GM21367 (cell line): ENCODE data around the gene TAF11L2.
"Not testable (repeated sequence)": the region's sequence is repeated elsewhere in the genome, so short reads cannot be mapped to it uniquely, and the experiment has no call there.

Experiments
- ATAC-seq: cut with Tn5 transposase; IDR thresholded peaks from one replicate; pipeline ENCODE4 v1.9.1; 2021; ENCODE audit not compliant: unreplicated experiment

Gene TAF11L2

DNA sequence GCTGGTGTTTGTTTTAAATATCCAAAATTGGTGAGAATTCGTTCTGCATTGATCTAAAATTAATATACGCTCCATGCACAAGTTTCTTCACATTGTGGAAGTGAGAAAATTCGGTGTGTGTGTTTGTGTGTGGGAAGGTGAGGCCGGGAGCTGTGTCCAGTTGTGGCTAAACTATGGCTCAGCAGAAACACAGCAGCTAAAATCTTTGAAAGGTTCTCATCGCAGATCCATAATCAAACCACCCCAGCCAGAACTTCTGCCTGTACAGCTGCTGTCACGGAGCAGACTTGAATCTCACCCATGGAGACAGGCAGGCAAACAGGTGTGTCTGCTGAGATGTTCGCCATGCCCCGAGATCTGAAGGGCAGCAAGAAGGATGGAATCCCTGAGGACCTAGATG lies at the start of gene TAF11L2:
Gene TAF11L2, plus strand, starts transcription at position 301 of the 400 bp plus-strand sequence.
- not testable (repeated sequence) for ATAC-seq

DNA sequence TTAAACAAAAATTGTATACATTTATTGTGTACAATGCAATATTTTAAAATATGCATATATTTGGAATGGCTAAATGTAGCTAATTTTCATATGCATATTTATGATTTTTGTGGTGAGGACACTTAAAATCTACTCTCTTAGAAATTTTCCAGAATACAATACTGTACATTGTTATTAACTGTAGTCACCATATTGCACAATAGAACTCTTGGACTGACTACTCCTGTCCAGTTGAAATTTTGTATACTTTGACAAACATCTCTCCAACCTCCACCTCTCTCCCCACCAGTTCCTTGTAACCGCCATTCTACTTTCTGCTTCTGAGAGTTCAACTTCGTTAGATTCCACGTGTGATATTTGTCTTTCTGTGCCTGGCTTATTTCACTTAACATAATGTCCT lies 49.2 kb upstream of the TAF11L2 start:
- ATAC-seq: no peak

GRCh38 chr5:17452936-17453335 lies 45.1 kb upstream of the TAF11L2 start:
- no peak for ATAC-seq

DNA sequence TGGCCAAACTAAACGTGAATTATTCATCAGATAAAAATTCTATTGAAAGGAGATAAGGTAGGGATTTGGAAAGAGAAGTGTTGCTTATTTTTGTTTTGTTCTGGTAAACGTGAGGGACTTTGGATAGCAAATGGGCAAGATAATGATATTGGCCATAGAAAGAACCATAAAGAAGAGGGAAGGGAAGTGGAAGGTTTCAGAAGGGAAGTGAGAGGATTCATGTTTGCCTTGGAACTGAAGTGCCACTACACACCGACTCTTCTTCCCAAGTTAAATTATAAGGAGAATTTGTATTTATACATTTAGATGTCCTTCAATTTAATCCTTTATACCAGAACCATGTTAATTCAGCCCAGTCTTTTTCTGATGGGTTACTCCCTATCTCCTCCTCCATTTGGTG lies 42.1 kb upstream of the TAF11L2 start:
- no peak for ATAC-seq

- no peak for ATAC-seq
These were observed 36.2 kb upstream of the TAF11L2 start for GRCh38 chr5:17461793-17462192.

DNA sequence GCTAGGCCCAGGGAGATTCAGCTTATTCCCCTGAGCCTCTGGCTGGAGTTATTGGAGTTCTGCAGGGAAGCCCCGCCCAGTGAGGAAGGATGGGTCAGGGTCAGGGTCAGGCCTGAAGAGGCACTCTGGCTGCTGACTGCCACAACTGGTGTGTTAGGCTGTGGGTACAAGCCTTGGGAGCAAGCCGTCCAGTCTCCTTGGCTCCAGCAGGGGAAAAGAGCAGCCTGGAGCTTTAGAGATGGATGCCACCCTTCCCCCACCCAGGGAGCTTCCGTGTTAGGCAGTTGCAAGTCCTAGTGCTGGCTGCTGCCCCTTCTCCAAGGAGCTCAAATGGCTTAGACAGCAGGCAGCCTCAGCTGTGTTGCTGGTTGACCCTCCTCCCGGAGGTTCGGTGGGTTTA lies 34.4 kb upstream of the TAF11L2 start:
- ATAC-seq: no peak

- no peak for ATAC-seq
These were observed 28.0 kb upstream of the TAF11L2 start for GRCh38 chr5:17470064-17470463.

GRCh38 chr5:17475064-17475463 lies 23.0 kb upstream of the TAF11L2 start:
- ATAC-seq: not testable (repeated sequence)

- no peak for ATAC-seq
These were observed 21.0 kb upstream of the TAF11L2 start for GRCh38 chr5:17477043-17477442.

GRCh38 chr5:17477573-17478265 lies 20.3 kb upstream of the TAF11L2 start:
- ATAC-seq: no peak

DNA sequence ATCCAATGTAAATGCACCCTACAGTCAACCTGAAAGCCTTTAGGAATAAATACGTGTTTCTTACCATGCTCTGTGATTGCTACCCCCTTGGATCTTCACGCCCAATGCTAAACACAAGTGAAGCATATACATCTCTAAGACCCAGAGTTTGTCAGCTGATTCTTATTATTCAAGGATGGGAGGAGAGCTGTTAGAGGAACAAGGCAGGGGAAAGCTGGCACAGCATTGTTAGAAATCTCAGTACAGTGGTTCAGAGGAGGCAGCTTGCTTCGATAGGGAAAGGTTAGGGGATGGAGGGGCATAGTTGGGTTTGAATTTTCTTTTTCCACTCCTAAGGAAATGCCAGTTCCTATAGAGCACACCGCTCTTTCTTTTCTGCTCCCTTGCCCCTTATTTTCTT lies 16.7 kb upstream of the TAF11L2 start:
- ATAC-seq: no peak

DNA sequence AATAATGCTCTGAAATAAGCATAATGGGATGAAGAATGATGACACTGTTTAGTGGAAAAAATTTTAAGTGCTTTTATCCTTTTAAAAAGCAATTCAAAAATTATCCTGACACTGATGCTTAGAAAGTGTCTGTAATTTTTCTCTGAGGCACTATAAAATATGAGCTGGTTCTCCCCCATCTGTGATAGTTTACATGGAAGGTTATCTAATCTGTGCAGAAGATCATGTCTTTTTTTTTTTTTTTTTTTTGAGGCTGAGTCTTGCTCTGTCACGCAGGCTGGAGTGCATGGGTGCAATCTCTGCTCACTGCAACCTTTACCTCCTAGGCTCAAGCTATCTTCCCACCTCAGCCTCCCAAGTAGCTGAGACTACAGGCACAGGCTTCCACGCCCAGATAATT lies 15.2 kb upstream of the TAF11L2 start:
- no peak for ATAC-seq

DNA sequence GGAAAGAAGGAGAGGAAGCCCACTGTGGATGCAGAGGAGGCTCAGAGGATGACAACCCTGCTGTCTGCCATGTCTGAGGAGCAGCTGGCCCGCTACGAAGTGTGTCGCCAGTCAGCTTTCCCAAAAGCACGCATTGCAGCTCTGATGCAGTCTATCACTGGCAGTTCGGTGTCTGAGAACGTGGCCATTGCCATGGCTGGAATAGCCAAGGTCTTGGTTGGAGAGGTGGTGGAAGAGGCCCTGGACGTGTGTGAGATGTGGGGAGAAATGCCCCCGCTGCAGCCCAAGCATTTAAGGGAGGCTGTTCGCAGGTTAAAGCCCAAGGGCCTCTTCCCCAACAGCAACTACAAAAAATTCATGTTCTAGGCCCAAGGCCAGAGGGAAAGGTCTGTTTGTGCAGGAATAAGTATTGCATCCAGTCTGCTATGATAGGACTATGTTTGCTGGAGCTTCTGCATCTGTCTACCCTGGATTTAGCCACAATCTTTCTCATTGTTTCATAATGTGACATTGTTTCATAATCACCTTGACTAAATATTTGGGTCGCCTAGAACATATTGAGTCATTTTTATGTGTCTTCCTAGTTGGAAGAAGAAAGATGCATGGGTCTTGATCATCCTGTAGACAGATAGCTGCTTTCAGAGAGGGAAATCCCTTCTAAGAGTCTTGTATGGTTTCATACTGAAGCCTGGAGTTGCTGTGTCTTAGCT lies 11.4 kb upstream of the TAF11L2 start:
- ATAC-seq: not testable (repeated sequence)

- ATAC-seq: no peak
These were observed 10.9 kb upstream of the TAF11L2 start for GRCh38 chr5:17487174-17487512.

- ATAC-seq: not testable (repeated sequence)
These were observed 6.8 kb upstream of the TAF11L2 start for GRCh38 chr5:17491257-17491656.

GRCh38 chr5:17492770-17493169 lies 5.3 kb upstream of the TAF11L2 start:
- ATAC-seq: no peak

GRCh38 chr5:17497446-17497845 lies 585 bp upstream of the TAF11L2 start:
- no peak for ATAC-seq

GRCh38 chr5:17511775-17512325 lies 13.8 kb downstream of the TAF11L2 start:
- ATAC-seq: no peak

DNA sequence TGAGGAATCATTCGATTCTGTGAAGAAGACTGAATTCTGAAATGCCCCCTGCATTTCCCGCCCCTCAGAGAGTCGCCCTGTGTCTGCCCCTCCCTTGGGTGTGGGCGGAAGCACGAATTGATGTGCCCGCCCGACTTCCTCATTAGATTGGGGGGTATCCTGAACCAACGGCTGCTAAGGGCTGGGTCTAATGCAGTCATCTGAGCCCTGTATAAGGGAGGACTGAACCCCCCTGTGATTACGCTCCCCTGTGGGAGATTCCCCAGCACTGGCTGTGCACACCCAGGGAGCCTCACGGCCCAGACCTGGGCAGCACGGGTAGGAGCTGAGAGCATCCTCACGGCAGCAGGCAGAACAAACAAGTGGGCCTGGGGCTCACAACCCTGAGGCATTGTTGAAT lies 19.5 kb downstream of the TAF11L2 start:
- not testable (repeated sequence) for ATAC-seq

DNA sequence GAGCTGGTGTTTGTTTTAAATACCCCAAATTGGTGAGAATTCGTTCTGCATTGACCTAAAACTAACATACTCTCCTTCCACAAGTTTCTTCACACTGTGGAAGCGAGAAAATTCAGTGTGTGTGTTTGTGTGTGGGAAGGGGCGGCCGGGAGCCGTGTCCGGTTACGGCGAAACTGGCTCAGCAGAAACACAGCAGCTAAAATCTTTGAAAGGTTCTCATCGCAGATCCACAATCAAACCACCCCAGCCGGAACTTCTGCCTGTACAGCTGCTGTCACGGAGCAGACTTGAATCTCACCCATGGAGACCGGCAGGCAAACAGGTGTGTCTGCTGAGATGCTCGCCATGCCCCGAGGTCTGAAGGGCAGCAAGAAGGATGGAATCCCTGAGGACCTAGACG lies 20.0 kb downstream of the TAF11L2 start, which contains the start of gene TAF11L3:
Gene TAF11L3, plus strand, starts transcription at position 301 of the 400 bp plus-strand sequence.
- not testable (repeated sequence) for ATAC-seq

DNA sequence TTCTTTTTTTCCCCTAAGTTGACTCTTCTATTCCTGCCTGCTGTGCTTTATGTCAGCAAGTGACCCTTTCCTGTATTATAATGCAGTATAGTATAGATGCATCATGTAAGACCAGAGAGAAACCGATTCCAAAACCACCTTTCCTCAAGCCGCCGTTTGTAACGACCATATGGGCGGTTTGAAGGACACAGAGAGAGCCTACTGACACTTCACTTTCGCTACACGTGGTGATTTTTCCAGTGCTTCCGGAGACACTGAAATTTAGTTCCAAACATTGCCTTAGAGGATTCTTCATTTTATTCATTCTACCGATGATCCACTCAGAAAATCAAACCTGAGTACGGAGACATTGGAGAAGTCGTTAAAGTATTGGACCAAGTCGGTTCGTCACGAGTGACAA lies 21.5 kb downstream of the TAF11L2 start:
- ATAC-seq: not testable (repeated sequence)

DNA sequence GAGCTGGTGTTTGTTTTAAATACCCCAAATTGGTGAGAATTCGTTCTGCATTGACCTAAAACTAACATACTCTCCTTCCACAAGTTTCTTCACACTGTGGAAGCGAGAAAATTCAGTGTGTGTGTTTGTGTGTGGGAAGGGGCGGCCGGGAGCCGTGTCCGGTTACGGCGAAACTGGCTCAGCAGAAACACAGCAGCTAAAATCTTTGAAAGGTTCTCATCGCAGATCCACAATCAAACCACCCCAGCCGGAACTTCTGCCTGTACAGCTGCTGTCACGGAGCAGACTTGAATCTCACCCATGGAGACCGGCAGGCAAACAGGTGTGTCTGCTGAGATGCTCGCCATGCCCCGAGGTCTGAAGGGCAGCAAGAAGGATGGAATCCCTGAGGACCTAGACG lies 23.5 kb downstream of the TAF11L2 start, which contains the start of gene TAF11L4:
Gene TAF11L4, plus strand, starts transcription at position 301 of the 400 bp plus-strand sequence.
- not testable (repeated sequence) for ATAC-seq
